ENCODE data around the gene HDAC4.

DNA sequence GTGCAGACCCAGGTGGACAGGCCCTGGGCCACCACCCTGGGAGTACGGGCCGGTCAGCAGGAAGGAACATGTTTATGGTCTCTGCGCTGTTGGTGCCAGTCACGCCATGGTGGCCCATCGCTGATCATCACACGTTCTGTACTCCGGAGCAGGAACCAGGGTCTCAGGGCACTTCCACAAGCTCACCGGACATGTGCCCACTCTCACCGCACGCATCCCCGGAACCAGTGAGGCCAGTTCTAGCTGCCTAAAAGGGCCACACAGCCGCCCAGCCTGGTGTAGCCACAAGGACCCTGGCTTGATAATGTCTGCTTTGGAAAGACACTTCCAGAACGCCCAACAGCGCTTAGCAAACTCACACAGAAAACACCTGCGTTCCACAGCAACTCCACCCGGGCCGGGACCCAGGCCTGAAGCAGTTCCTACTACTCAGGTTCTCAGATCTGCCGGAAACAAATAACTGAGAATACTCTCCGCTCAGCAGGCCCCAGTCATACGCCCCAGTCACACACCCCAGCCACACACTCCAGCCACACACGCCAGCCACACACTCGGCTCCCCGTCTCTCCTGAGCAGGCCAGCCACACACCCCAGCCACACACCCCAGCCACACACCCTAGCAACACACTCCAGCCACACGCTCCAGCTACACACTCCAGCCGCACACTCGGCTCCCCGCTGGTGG lies 123.3 kb downstream of the HDAC4 start:
- TF ChIP-seq, protein P1, sequence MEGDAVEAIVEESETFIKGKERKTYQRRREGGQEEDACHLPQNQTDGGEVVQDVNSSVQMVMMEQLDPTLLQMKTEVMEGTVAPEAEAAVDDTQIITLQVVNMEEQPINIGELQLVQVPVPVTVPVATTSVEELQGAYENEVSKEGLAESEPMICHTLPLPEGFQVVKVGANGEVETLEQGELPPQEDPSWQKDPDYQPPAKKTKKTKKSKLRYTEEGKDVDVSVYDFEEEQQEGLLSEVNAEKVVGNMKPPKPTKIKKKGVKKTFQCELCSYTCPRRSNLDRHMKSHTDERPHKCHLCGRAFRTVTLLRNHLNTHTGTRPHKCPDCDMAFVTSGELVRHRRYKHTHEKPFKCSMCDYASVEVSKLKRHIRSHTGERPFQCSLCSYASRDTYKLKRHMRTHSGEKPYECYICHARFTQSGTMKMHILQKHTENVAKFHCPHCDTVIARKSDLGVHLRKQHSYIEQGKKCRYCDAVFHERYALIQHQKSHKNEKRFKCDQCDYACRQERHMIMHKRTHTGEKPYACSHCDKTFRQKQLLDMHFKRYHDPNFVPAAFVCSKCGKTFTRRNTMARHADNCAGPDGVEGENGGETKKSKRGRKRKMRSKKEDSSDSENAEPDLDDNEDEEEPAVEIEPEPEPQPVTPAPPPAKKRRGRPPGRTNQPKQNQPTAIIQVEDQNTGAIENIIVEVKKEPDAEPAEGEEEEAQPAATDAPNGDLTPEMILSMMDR (IDR thresholded peaks at IDR 0.05), result no peak
- TF ChIP-seq POLR2A (IDR thresholded peaks at IDR 0.05), result no peak
